GM18526 (cell line): Measurements from ENCODE around the gene USP48.

Experiments
- POLR2A ChIP-seq: IDR thresholded peaks from 3 replicates; pipeline ENCODE4 v1.6.1; 2011; ENCODE audit not compliant: insufficient read length; ENCODE audit errors: extremely low read depth

Gene USP48

DNA sequence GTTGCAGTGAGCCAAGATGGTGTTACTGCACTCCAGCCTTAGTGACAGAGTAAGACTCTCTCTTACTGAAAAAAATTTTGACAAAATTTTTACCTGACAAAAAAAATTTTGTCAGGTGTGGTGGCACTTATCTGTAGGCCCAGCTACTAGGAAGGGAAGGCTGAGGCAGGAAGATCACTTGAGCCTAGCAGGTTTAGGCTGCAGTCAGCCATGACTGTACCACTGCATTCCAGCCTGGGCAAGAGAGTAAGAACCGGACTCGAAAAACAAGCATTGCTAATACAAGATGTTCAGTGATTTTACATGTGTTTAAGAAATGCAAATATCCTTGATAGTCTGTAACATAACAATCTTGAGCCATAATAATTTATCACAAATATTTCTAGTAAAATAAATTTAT lies 46.9 kb downstream of the USP48 start:
- no peak for TF ChIP-seq POLR2A

DNA sequence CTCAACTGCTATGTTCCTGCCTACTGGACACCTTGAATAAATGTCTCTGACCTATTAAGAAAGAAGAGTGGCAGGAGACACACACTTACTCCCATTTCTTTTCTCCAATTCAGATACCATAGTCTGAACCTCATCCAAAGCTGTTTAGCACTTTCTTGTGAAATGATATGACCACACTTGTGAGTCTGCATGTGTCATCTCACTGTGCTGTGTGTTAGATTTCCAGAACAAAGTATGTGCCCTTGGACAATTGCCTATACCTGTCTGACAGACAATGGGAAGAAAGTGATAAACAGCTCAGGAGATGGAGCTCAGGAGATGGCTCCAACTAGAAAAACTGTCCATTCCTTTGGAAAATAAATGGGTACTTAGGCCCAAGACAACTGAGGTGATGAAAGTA lies 48.4 kb downstream of the USP48 start:
- TF ChIP-seq POLR2A: no peak

DNA sequence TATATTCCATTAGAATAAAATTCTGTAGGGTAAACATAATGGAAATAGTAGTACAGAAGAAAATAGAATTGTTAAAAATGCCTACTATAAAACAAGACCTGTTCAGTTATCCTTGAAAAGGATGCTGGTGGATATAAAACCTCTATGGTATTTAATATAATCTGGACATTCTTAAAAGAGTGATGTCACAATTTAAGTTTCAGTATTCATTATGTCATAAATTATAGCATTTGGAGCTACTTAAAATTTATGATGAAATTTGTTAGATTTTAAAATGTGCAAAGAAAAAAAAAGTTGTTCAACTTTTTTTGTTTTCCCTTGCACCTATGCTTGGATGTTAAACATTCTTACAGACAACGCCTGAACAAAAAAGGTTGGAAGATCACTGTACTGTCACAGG lies 50.3 kb downstream of the USP48 start:
- no peak for TF ChIP-seq POLR2A

DNA sequence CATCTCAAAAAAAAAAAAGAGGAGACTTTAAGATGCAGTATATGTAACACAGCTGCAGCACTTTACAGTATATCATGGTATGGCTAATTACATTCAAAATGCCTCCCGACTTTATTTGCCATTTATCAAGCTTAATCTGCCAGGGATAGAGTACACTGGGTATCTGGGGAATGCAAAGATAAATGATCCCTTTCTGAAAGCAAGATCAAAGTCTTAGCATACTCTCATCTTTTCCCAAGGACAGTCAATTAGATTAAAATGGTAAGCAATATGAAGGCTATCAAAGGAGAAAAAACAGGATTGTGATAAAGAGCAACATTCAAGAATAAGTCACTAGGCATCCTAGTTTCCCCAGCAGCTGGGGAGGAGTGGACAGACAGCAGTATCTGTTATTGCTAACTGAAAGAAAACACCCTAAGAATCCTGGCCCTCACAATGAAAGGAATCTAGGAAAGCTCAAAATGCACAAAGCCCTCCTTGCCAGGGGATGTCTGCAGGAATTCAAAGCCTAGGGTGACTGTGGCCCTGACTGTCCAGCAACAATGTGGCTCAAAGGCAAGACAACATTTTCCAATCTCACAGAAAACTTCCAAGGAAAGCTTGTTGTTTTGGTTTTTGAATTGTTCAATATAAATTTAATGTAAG lies 57.1 kb downstream of the USP48 start:
- no peak for TF ChIP-seq POLR2A

DNA sequence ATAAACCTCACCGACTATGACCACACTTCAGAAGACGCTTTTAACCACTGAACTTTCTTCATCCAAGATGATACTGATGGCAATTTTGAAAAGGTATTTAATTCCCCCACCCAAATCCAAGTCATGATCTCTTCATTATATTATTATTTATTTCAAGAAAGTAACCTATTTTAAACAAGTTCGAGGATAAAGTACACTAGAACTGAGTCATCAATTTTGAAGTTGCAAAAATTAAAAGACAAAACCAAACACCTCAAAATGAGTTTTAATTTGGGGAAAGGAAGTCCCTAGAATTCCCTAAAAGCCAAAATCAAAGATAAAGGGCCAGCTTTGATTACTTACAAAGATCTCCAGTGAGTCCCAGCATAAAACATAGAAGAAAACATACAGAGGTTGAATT lies 58.4 kb downstream of the USP48 start:
- TF ChIP-seq POLR2A: no peak

DNA sequence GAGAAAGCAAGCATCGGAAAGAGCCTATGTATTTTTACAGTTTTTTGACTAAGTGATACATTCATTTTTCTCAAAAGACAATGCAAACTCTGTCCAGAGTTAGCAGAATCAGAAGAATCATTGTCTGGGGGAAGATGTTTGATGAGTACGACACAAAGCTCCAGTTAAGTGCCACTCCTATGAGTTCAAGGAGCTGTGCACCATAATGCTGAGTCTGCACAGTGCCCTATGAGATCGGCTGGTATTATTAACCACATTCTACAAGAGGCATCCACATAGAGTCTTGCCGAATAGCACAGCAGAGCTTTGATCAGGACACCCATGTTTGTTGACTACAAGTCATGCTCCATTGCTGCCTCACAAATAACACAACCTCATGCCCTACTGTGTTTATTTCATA lies 58.9 kb downstream of the USP48 start:
- TF ChIP-seq POLR2A: no peak

DNA sequence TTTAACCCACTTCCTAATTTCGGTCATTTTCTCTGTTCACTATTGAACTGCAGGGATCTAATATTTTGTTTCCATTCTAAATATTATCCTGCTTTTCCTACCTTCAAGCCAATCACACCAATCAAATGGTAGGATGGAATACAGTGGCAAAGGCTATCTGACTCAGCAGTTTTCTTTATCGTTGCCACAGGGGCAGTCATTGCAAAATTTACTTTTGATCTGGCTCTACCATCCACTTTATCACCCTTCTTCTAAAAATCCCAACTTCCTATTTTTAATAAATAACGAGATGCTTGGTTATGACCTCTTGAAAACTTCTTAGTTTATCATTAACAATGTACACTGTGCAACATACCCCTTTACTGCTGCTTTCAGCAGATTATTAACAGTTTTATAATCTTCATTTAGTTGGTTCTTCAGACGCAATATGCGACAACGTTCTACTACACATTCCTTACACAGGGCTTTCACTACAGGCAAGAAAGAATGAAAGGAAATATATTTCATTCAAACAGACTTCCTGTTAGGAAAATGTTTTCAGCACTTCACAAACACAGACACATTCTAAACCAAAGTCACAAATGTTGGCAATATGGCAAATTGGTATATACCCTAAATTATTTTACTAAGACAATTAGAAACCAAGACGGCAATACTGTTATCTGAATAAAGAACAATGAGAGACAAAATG lies 61.5 kb downstream of the USP48 start:
- TF ChIP-seq POLR2A: no peak

DNA sequence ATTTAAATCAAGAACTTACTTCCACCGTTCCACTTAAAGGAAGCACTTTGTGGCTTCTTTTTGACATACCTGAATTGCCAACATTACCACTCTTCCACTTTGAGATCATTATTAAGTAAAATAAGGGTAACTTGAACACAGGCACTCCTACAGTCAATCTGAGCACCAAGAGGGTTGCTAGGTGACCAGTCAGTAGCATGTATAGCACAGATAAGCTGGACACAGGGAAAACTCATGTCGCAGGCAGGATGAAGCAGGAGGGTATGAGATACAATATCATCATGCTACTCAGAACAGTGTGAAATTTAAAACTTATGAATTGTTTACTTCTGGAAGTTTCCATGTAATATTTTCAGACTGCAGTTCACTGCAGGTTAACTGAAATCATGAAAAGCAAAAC lies 66.8 kb downstream of the USP48 start:
- TF ChIP-seq POLR2A: no peak

DNA sequence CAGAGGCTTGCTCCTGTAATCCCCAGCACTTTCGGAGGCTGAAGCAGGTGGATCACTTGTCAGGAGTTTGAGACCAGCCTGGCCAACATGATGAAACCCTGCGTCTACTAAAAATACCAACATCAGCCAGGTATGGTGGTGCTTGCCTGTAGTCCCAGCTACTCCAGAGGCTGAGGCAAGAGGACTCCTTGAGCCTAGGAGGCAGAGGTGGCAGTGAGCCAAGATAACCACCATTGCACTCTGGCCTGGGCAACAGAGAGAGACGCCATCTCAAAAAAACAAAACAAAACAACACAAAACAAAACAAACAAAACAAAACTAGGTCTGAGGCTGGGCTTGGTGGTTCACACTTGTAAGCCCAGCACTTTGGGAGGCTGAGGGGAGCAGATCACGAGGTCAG lies 75.1 kb downstream of the USP48 start:
- no peak for TF ChIP-seq POLR2A

DNA sequence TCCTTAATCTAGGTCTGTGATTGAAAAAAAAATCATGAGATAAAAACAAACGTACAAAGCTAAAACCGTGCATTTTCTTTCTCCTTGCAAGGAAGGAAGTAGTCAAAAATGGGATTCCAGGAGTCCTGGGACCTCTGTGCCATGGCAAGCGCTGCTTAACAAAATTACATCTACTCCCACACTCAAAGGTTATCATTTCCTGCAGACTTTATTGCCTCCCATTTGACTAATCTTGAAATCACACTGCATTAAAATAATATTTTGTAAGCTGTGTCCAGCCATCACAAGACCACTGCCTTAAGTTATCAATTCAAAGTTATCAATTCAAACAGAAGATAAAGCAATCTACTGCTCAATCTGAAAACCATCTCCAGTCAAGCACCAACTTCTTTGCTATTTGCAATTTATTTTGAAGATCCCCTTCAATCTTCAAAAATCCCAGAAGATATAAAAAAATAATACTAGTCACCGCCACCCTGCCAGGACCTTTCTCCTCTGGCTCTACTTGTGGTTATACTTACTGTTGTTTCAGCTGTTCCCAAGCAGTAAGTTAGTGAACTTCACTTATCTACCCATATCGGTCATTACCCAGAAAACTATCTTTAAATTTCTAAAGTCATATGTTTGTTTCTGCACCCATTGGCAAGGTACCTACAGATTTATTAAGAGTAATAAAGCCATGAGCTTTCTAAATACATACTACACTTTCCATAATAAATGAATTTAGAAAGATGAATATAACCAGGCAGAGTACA lies 75.7 kb downstream of the USP48 start:
- no peak for TF ChIP-seq POLR2A

DNA sequence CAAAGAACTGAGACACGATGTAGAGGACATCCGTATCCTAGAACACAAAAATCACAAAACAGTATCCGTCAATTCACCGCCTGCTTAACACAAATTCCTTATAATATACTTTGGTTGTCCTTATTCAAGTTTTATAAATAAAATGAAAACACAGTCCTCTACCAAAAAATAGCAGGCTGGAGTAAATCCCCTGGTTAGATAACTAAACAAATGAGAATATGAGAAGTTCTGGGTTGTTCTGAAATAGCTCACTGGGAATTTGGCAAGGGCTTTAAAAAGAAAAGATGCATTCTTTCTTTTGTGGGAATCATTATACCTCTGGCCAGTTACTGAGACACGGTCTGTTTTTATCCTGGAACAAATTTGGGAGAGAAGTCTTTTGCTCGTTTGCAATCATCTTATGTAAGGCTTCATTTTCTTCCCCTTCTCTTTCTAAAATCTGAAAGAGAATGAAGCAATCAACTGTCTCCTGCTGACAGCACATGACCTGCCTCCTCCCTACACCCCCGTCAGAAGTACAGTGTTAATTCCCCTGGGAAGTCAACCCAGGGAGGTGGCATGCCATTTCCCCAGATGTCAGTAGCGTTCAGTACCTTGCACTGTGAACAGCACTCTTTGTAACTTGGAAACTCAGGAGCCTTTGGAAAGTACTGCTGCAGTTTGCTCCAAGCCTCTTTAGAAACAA lies 76.7 kb downstream of the USP48 start:
- TF ChIP-seq POLR2A: no peak

DNA sequence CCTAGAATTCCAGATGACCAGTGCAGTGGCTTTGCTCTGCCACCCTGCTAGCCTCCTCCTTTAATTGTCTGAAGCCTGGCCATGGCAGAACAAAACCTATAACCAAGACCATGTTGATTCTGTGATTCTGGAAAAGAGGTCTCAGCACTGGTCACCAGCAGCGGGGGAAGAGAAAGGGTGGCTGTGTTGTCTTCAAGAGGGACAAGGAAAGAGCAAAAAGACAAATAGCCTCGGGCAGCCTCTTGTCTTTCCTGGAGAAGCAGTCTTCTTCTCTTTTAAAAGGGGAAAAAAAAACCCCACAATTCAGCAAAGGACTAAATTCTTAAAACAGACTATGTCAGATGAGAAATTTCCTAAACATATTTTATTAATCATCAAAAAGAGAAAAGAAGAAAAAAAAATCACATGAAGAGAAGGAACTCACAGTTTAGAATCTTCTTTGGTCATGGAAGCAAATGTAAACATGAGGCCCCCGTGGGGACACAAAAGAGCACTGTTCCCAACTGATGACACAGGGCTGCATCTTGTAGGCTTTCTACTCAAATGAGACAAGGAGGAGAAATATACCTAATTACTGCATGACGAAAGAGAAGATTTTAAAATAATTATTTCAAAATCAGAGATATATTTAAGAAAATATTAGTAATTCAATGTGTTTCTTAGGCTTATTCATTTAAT lies 77.5 kb downstream of the USP48 start:
- TF ChIP-seq POLR2A: no peak

DNA sequence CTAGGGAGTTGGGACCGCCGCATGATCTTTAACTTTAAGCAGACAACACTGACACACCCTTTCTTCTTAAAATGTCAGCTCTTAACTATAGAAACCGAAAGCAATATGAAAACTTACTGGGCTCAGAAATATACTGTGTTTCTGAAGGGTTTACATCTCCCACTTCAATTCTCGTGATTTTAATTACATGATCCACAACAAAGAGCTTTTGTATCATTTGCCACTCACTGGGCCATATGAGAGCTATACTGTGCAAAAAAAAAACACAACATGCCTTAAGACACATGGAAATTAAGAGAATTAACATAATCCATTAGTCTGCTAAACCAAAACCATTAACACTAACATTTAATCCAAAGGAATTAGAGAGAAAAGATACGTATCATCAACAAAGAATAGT lies 78.8 kb downstream of the USP48 start:
- TF ChIP-seq POLR2A: no peak

DNA sequence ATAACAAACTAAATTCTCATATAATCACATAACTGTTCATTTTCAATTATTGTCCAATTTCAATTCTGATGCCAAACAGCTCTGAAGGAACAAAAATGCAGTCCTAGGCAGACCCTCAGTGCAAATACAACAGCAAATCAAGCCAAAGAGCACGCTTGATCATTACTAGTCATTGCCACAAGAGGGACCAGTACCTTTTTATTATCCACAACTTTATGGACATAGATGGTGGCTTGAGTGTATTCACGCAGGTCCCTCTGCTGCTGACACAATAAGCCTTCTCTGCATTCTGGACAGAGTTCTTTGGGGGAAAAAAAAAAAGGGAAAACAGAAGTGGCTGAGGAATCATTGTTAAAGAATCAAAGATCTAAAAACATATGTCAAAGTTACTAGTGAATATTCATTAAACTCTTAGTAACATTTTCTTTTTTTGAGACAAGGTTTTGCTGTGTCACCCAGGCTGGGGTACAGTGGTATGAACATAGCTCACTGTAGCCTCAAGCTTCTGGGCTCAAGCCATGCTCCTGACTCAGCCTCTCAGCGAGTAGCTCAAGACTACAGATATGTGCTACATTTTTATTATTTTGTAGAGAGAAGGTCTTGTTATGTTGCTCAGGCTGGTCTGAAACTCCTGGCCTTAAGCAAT lies 79.5 kb downstream of the USP48 start:
- TF ChIP-seq POLR2A: no peak

DNA sequence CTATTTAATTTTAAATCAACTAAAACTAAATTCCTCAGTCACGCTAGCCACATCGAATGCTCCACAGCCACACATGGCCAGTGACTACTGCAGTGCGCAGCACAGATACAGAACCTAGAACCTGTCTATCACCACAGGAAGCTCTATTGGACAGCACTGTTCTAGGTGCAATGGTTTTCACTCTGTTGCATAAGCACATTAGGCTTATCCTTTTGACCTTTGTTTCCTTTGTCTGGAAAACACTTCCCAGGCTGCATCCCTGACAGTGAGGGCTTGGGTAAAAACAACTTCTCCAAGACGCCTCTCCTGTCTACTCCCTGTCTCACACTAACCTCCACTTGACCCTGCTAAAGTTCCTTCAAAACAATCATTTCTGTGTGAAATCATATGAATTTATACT lies 80.2 kb downstream of the USP48 start:
- TF ChIP-seq POLR2A: no peak
